Small intestine (tissue), 7 donors: ENCODE measurements around the gene GPRIN1. TPM values are rescaled to one million over a fixed set of nuclear protein-coding genes. Genes with fewer than 3 reads are reported as not detected.
"Not testable (repeated sequence)": the region's sequence is repeated elsewhere in the genome, so short reads cannot be mapped to it uniquely, and the experiment has no call there.

Experiments
- DNase-seq, 2 donors: peaks; one replicate each; pipeline versions ENCODE4 v3.0.0 to v3.0.0-alpha.2; 2013
- FAIRE-seq: peaks from 2 replicates; lab custom pipeline; 2012; peaks lifted over from hg19 to GRCh38; lab: Jason Lieb, UNC
- H3K27ac ChIP-seq, 3 donors: one replicate each; pipeline ENCODE4 v1.5.1; 2013; ENCODE audit warnings: low read length in 2 of 3, mild to moderate bottlenecking in 2 of 3, control low read depth in 1 of 3, inconsistent platforms in 1 of 3, low read depth in 1 of 3, moderate library complexity in 1 of 3
- H3K27me3 ChIP-seq, 3 donors: one replicate each; pipeline ENCODE4 v1.6.1; 2013; ENCODE audit warnings: low read length in 3 of 3, inconsistent platforms in 1 of 3; ENCODE audit not compliant: control insufficient read depth in 3 of 3, insufficient read depth in 3 of 3
- H3K36me3 ChIP-seq, 3 donors: one replicate each; pipeline ENCODE4 v1.6.1; 2013; ENCODE audit warnings: low read length in 3 of 3, inconsistent platforms in 1 of 3, low read depth in 1 of 3, mild to moderate bottlenecking in 1 of 3, moderate library complexity in 1 of 3; ENCODE audit not compliant: control insufficient read depth in 3 of 3, insufficient read depth in 2 of 3
- H3K4me1 ChIP-seq, 3 donors: one replicate each; pipeline ENCODE4 v1.6.1; 2013; ENCODE audit warnings: low read length in 2 of 3, inconsistent platforms in 1 of 3, low read depth in 1 of 3, mild to moderate bottlenecking in 1 of 3, moderate library complexity in 1 of 3; ENCODE audit not compliant: control insufficient read depth in 3 of 3, insufficient read depth in 2 of 3
- H3K4me3 ChIP-seq, 3 donors: one replicate each; pipeline ENCODE4 v1.5.1; 2013; ENCODE audit warnings: low read length in 3 of 3, control low read depth in 1 of 3, inconsistent platforms in 1 of 3, low read depth in 1 of 3, mild to moderate bottlenecking in 1 of 3, moderate library complexity in 1 of 3
- H3K9me3 ChIP-seq, 2 donors: one replicate each; pipeline ENCODE4 v1.6.1; 2013; ENCODE audit warnings: low read depth in 1 of 2, low read length in 1 of 2; ENCODE audit not compliant: control insufficient read depth in 2 of 2, insufficient read depth in 1 of 2
- WGBS, 3 donors: extraction: QIAGEN DNeasy Blood & Tissue Kit; methylation state at CpG; one replicate each; pipeline ENCODE4 v1.1.7; 2013; 5-methylcytosine and 5-hydroxymethylcytosine counted together
- polyA plus RNA-seq, 4 donors: library from polyadenylated mRNA; stranded (reverse) in 3 of 4; unstranded in 1 of 4; fragments of 200-250 nt in 3 of 4; fragments of 120-200 nt in 1 of 4; gene quantifications; one replicate each; pipeline versions ENCODE4 v1.2.1 to v1.2.3, GENCODE V29; 2013
- donor health status: healthy with polysubstance abuse.
- donor health status: control.
- donor health status: control.
- donor health status: Bipolar disorder and iron deficiency.
- donor health status: healthy.

GPRIN1 gene
- polyA plus RNA-seq, 4 donors = 0.54 to 9.0 (median 1.6) TPM; not detected in 1

GRCh38 chr5:176560364-176560763 is 49.6 kb downstream of the GPRIN1 start:
- no peak overlapping the region for H3K4me3 ChIP-seq
- peak overlapping the region in 1 of 3 donors; percentile 28 for H3K27ac ChIP-seq
- peaks cover 0 to 6% of the 10 kb centered on the region in 2 donors for H3K9me3 ChIP-seq
- 69 to 79% (median 70%) methylated on average over 8 of the region's 8 CpGs for WGBS, 3 donors
- H3K36me3 ChIP-seq = peaks cover 0 to 52% (median 0%) of the 10 kb centered on the region in 3 donors
- H3K4me1 ChIP-seq = peaks cover 0 to 3% (median 0%) of the 10 kb centered on the region in 3 donors
- no peaks in the 10 kb centered on the region for H3K27me3 ChIP-seq
- DNase-seq (no peak), FAIRE-seq (no peak)

- FAIRE-seq (no peak), DNase-seq (peak; percentile 39 to 66)
- Histone ChIP-seq H3K4me1 (peaks cover 0 to 3% (median 0%) of the 10 kb centered on the region in 3 donors), H3K9me3 (peaks cover 0 to 6% of the 10 kb centered on the region in 2 donors), H3K27ac (peak overlapping the region in 1 of 3 donors; percentile 15), H3K36me3 (peaks cover 0 to 50% (median 2%) of the 10 kb centered on the region in 3 donors), H3K4me3 (no peak overlapping the region), H3K27me3 (no peaks in the 10 kb centered on the region)
- 5 to 26% (median 20%) methylated on average over 5 of the region's 5 CpGs for WGBS, 3 donors
Measured at GRCh38 chr5:176559683-176560082, 50.3 kb downstream of the GPRIN1 start.

DNA sequence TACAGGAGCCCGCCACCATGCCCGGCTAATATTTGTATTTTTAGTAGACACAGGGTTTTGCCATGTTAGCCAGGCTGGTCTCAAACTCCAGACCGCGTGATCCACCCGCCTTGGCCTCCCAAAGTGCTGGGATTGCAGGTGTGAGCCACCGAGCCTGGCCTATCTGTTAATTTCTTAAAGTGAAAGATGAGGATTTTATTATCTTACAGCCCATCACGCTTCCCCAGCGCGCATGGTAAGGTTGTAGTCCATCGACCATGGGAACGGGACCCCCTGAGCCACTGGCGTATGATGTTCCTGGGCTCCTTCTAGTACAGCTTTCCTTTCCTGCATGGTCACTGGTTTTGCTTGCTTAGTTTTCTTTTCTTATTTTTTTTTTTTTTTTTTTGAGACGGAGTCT is 52.1 kb downstream of the GPRIN1 start:
- no peak overlapping the region for H3K27ac ChIP-seq
- H3K36me3 ChIP-seq = peaks cover 0 to 53% (median 2%) of the 10 kb centered on the region in 3 donors
- DNase-seq (no peak), FAIRE-seq (no peak)
- peaks cover 0 to 6% of the 10 kb centered on the region in 2 donors for H3K9me3 ChIP-seq
- no peaks in the 10 kb centered on the region for H3K27me3 ChIP-seq
- H3K4me3 ChIP-seq = no peak overlapping the region
- WGBS, 3 donors = 93 to 95% (median 94%) methylated on average over 12 of the region's 13 CpGs
- H3K4me1 ChIP-seq = peaks cover 0 to 18% (median 0%) of the 10 kb centered on the region in 3 donors

DNA sequence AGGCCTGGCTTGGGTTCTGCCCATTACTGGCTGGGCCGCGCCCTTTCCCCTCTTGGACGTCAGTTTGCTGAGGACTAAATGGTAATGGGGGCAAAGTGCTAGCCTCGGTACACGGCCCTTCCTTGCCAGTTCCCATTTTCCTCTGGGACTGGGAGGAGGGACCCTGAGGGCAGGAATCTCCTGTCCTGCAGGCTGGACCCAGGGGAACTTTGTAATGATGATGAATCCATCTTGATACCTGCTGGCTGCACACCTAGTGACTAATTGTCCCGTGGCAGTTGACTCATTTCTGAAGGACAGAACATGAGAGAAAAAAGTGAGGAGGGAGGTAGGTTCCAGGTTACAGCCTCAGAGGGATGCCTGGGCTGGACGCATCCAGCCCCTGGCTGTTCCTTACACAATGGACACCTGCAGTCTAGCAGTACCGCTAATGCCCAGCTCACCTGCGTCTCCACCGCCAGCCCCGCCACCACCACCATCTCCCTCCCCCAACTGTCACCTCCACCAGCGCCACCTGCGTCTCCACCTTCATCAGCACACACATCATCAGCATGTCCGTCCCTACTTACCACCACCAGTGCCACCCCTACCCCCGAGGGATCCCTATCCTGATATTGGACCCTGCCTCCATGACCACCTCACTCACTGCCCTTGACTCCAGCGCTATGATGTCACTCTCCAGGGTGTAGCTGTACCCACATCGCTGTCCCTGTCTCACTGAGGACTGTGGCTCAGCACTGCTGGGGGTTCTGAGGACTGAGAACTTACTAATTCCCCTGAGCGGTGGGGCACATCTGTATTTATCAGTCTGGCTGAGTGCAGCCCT is 56.5 kb downstream of the GPRIN1 start:
- WGBS, 3 donors = 66 to 71% (median 69%) methylated on average over 15 to 18 of the region's 18 CpGs
- FAIRE-seq (no peak), DNase-seq (peak; percentile 88 to 96)
- peaks cover 0 to 50% (median 2%) of the 10 kb centered on the region in 3 donors for H3K36me3 ChIP-seq
- H3K9me3 ChIP-seq = peaks cover 0 to under 1% of the 10 kb centered on the region in 2 donors
- peak overlapping the region in 1 of 3 donors; percentile 27 for H3K4me3 ChIP-seq
- H3K4me1 ChIP-seq = peaks cover 0 to 44% (median 0%) of the 10 kb centered on the region in 3 donors
- H3K27me3 ChIP-seq = no peaks in the 10 kb centered on the region
- peak overlapping the region; percentile 62 to 91 (median 88) for H3K27ac ChIP-seq

GRCh38 chr5:176552332-176552869 is 57.6 kb downstream of the GPRIN1 start:
- H3K27me3 ChIP-seq = no peaks in the 10 kb centered on the region
- peaks cover 0 to 53% (median 0%) of the 10 kb centered on the region in 3 donors for H3K4me1 ChIP-seq
- peak in 1 of 2 donors; percentile 32 for DNase-seq
- no peaks in the 10 kb centered on the region for H3K9me3 ChIP-seq
- H3K36me3 ChIP-seq = peaks cover 0 to 47% (median 2%) of the 10 kb centered on the region in 3 donors
- H3K4me3 ChIP-seq = peak overlapping the region in 2 of 3 donors; percentile 6 to 66
- 81 to 87% (median 85%) methylated on average over 11 of the region's 11 CpGs for WGBS, 3 donors
- peak overlapping the region; percentile 62 to 91 (median 88) for H3K27ac ChIP-seq
- no peak for FAIRE-seq

GRCh38 chr5:176550937-176551336 is 59.0 kb downstream of the GPRIN1 start:
- DNase-seq = peak in 1 of 2 donors; percentile 18
- not testable (repeated sequence) for H3K27me3 ChIP-seq, FAIRE-seq, H3K9me3 ChIP-seq
- H3K36me3 ChIP-seq = peaks cover 0 to 41% (median 2%) of the 10 kb centered on the region in 3 donors
- H3K27ac ChIP-seq = peak overlapping the region; percentile 95 to 99 (median 98)
- H3K4me1 ChIP-seq = peaks cover 0 to 68% (median 2%) of the 10 kb centered on the region in 3 donors
- peak overlapping the region in 2 of 3 donors; percentile 66 to 78 for H3K4me3 ChIP-seq
- 57 to 77% (median 61%) methylated on average over 11 of the region's 11 CpGs for WGBS, 3 donors

- Histone ChIP-seq H3K27me3 (no peaks in the 10 kb centered on the region), H3K36me3 (peaks cover 0 to 37% (median 2%) of the 10 kb centered on the region in 3 donors), H3K4me3 (peak overlapping the region in 2 of 3 donors; percentile 66 to 78), H3K4me1 (peaks cover 0 to 74% (median 2%) of the 10 kb centered on the region in 3 donors), H3K9me3 (no peaks in the 10 kb centered on the region), H3K27ac (peak overlapping the region; percentile 95 to 99 (median 98))
- DNase-seq (peak; percentile 57 to 58), FAIRE-seq (no peak)
- 16 to 50% (median 18%) methylated on average over 14 to 16 of the region's 16 CpGs for WGBS, 3 donors
Measured at GRCh38 chr5:176550275-176550831, 59.6 kb downstream of the GPRIN1 start.

- Histone ChIP-seq H3K27me3 (no peaks in the 10 kb centered on the region), H3K27ac (peak overlapping the region; percentile 95 to 99 (median 98)), H3K4me1 (peaks cover 0 to 79% (median 2%) of the 10 kb centered on the region in 3 donors), H3K36me3 (peaks cover 0 to 33% (median 0%) of the 10 kb centered on the region in 3 donors), H3K9me3 (no peaks in the 10 kb centered on the region), H3K4me3 (peak overlapping the region in 2 of 3 donors; percentile 66 to 78)
- DNase-seq (peak; percentile 35 to 48), FAIRE-seq (no peak)
- 28 to 78% (median 55%) methylated on average over 7 of the region's 7 CpGs for WGBS, 3 donors
Measured at GRCh38 chr5:176549871-176550270, 60.1 kb downstream of the GPRIN1 start.
